ENCODE results near the gene COPS9.

The COPS9 gene

DNA sequence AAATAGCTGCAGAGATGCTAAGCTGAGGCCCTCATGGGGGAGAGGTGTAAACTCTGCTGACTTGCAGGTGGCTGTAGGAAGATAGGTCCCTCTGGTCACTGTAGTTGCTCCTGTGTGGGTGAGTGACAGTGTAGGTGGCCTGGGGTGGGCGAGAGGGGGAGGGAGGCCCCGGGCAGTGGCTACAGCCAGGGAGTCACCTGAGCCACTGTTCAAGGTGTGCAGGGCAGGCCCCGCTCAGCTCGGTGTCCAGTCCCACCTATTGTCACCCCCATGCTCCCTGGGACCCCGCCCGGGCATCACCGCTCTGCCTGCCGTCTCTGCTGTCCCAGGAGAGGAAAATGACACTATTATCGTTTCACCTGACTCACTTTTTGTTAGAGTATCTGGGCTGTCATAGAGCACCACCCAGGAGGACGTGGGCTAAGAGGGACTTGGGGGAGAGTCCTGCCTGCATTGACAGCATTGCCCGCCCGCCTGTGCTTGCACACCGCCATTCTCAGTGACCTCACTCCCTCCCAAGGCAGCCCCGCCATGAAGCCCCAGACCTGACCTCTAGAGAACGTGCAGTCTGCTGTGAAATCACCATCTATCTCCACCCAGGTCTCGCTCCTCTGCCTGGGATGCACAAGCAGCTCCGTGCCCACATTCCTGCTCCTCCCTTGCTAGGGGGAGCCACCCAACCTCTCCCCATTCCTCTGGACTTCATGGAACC, 29.2 kb downstream of the COPS9 start:
- no peak for DNase-seq

DNA sequence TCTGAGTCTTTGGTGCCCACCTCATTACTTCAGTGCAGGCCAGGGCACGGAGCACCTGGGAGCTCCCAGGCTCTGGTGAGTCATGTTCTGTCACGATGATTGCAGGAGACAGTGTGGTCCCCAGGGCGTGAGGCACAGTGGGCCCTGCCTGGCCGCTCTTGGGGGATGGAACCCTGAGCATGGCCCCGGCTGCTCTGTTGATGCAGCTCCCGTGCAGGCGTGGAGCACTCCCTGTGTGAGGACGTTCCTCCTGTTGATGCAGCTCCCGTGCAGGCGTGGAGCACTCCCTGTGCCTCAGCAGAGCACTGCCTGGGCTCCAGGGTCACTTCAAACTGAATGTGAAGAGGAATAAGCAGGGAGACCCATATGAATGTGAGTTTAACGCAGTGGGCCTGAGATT, 30.1 kb downstream of the COPS9 start:
- DNase-seq: no peak

DNA sequence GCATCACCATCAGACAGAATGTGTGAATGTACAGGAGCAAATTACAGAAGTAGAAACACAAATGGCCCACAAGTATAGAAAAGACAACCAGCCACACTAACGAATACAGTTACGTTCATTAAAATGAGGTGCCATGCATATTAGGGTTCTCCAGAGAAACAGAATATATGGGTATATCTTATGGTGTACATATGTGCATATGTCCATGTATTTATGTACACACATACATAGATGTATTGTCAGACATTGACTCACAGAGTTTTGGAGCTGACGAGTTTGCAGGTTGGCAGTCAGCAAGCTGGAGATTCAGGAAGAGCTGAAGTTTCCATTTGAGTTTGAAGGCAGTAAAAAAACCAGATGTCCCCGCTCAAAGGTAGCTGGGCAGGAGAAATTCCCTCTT, 33.0 kb downstream of the COPS9 start:
- DNase-seq: no peak

DNA sequence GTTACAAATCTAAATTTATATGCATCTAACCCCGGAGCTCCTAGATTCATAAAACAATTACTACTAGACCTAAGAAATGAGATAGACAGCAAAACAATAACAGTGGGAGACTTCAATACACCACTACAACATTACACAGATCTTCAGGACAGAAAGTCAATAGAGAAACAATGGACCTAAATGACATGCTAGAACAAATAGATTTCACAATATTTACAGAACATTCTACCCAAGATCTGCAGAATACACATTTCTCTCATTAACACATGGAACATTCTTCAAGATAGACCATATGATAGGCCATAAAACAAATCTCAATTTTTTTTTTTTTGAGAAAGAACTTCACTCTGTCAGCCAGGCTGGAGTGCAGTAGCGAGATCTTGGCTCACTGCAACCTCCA, 37.8 kb downstream of the COPS9 start:
- DNase-seq: no peak

DNA sequence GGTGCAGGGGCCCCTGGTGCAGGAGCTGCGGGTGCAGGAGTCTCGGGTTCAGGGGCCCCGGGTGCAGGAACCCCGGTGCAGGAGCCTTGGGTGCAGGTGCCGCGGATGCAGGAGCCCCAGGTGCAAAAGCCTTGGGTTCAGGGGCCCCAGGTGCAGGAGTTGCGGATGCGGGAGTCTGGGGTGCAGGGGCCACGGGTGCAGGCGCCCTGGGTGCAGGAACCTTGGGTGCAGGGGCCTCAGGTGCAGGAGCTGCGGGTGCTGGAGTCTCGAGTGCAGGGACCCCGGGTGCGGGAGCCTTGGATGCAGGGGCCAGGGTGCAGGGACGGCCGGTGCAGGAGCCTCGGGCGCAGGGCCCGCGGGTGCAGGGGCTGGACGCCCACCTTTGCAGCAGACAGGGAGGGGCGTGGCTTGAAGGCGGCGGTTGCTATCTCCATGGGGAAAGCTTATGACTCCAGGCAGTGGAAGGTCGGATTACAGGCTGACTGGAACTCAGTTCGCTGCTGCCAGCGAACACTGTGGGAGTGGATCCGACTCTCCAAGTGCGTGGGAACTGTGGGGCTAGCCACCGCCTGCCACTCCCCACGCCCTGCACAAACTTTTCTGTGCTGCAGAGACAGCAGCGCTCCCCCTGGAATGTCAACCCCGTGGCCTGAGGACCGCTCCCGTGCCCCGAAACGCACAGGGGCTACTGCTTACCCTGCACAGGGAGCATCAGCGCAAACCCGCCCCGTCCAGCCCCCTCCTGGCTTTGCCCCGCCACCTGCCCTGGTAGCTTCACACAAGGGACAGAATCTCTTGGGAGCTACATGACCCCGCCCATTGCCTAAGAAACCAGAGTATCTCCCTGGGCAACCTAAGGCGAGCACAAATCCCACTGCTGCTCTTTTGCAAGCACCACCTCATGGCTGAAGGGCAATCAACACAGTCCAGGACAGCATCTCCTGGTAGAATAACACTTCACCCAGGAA, 40.3 kb downstream of the COPS9 start:
- DNase-seq: no peak

DNA sequence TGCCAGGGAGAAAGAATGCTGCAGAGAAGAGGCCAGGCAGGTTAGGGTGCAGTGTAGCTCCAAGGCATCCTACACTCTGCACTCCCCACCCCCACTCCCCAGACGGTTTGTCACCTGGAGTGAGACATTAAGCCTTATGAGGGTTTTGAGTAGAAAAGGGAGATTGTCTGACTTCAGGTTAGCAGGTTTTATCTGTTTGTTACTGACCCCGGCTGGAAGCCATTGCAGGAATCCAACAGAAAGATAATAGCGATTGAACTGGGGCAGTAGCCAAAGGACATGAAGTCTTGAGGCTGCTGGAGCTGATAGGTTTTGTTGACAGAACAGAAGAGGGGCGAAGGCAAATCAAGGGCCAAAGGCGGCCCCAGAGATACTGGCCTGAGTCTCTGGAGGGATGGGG, 46.8 kb downstream of the COPS9 start:
- DNase-seq: no peak

DNA sequence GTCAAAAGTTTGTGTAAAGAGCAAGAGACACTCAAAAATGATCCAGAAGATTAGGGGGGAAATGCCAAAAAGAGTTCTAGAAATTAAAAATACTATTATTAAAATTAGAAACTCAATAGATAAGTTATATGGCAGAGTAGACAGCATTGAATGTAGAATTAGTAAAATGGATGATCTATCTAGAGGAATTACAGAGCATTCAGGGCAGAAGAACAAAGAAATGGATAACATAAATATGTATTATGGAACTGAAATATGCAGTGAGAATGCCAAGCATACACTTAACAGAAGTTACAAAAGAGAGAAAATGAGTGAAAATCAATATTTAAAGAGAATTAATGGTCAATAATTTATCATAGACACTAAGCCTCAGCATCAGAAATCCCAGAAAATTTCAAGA, 49.5 kb downstream of the COPS9 start:
- no peak for DNase-seq

Measured in bone marrow (tissue), 2 donors.